PC-3 (cell line): ENCODE data around the gene CPLX4.

Experiments used
- CTCF ChIP-seq: fragments of 300-600 bp; sonication (generic); conservative IDR thresholded peaks from 2 replicates; pipeline ENCODE4 v1.5.1; 2017; ENCODE audit warnings: antibody characterized with exemption, low read depth, mild to moderate bottlenecking, low read length
- EZH2 ChIP-seq: fragments of 300-600 bp; sonication (generic); IDR thresholded peaks from one replicate; pipeline ENCODE4 v1.6.1; 2017; ENCODE audit warnings: antibody characterized with exemption, mild to moderate bottlenecking, low read length; ENCODE audit not compliant: unreplicated experiment

DNA sequence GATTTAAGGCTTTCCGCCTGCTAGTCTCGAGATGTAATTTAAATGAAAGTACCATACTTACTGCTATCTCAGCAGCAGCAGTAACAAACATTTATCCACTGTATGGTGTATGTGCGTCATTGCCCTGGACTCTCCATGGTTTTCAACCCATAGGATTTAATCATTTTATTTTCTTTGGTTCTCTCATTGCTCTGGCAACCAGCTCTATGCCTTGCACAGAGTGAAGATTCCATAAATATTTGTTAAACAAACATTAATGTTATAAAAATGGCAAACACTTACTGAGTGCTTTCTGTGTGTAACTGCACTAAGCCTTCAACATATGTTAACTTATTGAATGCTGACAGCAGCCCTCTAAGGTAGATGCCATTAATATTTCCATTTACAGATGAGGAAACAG is 41.9 kb upstream of the CPLX4 start:
- TF ChIP-seq CTCF, result no peak
- no peak for TF ChIP-seq EZH2
